ENCODE data around the gene EOGT.

The EOGT gene

DNA sequence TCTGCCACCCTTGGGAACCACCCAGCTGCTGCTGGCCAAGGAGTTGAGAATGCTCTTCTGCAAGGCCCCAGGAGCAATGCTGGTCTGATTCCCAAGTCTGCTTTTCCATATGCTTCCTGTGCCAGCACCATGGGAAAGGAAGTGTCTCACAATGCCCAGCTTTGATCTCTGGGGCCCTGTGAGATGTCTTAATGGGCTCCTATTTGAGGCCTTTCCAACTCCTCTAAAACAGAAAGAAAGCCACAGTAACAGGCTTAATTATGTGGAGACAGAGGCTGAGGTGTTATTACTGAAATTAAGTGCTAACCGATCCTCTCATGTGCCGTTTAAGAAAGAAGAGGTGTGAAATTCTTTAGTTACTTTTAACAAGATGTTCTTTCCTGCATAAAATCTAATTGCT, 4.5 kb downstream of the EOGT start:
- DNase-seq, result no peak

DNA sequence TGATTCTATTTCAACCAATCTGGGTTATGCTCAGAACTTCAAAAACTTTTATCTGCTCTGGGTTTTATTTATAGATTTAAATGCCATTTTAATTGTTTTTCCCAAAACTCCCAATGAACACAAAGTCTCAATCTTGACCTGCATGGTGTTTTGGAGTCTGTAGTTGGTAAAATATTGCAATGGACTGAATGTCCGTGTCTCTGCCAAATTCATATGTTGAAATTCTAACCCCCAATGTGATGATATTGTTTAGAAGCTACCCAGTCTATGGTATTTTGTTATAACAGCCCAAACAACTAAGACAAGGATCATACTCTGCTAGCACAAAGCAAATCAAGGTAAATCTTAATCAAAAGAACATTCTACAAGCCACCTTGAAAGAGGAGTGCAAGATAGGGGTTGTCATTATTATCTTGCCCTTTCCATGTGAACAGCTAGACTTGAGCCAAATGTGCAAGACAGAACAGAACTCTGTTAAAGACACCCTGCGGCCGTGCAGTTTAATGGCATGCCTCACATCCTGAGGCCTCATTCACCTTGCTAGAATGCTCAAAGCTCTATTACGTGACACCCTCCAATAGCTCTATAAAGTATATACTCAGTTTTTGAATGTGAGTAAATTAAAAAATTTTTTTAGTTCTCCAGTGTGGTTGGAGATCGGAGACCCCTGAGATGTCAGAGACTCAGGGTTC, 7.5 kb downstream of the EOGT start:
- DNase-seq, result no peak

DNA sequence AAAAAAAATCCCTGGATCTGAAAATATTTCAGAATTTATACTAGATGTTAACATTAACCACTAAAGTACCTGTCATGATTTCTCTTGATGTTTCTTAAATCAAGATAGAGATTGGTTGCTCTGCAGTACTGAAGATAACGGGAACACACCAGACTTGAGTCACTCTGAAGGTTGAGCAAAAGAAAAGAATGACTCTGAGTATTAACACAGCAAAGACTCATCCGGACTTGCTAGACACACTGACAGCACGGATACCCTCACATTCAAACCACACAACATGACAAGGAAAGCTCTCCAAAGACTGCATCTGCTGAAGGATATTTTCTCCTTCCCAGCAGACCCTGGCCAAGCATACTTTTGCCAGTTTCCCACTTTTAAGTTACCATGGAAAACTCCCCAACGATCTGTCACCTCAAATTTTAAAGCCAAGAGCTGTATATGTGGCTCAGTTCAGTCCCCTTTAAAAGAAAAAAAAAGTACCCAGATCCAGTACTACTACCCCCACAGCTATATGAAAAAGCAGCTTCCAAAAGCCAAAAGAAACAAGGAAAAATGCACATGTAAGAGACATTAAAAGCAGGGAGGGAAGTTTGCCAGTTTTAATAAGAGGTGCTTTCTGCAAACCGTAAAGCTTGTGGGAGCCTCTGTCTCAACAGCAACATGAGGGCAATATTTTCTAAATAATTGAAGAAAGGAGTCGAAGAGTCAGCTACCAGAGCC, 8.3 kb downstream of the EOGT start:
- no peak for DNase-seq

DNA sequence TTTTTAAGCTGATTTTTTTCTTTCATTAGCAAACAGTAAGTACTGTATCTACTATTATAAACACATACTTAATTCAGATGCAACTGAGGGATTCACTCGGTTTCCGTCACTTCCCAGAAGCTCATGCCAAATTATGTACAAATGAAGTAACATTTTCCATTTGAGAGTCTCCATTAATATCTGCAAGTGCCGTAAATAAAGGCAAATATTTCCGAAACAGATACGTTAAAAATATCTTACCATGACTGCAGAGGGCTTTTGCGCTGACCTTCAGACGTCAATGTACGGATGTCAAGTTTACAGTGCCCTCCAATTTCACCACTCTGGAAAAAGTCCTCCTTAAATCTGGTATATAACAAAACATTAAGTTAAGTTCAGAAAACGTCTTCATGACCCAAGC, 9.3 kb downstream of the EOGT start:
- no peak for DNase-seq

DNA sequence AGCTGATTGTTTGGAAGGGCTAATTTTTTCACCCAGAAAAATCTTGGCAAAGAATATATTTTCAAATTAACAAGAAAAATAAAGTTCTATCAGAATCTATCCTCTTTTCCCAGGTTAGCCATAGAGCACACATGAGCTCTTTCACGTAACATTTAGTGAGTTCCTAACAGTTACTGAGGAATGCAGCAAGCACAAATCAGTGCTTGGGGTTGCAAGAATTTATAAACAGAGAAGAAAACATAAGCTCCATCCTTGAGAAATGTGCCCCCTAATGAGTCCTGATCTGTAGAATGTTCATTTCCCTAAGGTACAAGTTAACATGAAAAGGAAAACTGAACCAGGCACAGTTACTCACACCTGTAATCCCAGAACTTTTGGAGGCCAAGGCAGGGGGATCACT, 13.9 kb downstream of the EOGT start:
- no peak for DNase-seq

DNA sequence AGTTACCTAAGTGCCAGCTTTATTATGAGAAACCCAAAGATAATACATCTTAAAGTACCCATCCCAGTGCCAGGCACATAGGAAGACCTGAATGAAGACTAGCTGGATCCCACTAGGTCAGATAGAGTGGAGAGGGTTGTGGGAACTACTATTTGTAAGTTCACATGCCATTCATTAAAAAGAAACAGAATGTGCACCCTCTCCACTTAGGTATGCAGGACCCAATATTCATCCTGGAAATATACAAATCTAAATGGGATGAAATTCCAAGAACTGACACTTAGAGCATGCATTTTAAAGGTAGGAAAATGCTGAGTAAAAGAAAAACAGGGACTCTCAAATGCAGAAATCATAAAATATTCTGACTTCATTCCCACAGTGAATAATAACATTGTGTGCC, 14.3 kb downstream of the EOGT start:
- no peak for DNase-seq

DNA sequence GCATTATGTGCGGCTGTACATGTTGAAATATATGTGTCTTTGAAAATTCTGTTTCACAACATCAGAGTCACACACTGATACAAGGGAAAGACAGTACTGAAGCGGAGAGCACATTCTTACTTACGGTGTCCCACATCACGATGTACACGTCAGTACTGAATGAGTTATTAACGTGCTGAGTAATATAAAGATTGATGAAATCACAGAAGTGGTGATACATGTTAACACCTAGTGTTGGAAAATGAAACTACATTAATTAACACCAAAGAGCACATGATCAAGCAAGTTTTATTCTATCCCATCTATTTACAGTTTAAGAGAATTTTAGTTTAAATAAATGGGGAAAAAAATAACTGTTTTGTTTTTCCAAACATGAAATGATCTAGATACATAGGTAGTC, 15.6 kb downstream of the EOGT start:
- DNase-seq, result no peak

DNA sequence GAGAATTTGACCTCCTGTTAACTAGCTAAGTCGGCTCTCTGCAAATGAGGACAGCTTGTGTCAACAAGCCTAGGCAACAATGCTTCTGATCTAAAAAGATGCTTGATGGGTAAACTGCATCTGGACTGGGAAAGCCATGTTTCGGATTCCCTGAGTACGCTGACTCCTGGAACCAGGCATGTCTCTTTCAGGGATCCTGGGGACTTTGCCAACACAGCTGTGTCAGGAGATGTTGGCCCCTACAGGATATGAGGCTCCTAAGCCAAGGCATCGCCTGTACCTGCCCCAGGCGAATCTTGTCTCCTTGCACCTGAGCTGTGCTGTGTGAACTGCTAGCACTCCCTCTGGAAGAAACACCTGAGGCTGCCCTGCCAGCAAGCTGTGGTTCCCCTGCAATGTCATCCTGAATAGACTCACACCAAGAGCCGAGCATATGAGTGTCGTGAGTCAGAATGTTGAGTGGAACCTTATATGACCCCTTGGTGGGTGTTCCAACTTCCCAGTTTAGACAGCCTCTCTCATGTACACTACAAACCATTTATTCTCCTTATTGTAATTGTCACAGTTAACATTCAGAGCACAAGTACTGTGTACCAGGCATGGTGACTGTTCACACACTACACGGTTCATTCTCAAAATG, 17.0 kb downstream of the EOGT start:
- DNase-seq, result no peak

DNA sequence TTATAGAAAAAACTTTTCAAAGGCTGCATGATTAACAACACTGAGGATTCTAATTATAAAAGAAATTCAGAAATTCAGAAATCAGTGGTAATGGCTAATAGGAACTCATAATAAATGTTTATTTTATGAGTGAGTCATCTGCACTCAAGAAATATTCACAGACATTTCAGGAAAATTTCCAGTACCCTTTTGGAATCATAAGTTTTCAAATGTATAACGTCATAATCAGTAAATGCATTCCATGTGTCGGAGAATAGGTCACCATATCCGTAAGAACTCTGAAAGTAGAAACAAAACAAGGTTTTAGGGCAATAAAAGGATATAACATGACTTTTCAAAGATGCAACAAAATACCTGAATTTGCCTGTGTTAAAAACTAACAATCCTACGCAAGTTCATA, 24.7 kb downstream of the EOGT start:
- no peak for DNase-seq

DNA sequence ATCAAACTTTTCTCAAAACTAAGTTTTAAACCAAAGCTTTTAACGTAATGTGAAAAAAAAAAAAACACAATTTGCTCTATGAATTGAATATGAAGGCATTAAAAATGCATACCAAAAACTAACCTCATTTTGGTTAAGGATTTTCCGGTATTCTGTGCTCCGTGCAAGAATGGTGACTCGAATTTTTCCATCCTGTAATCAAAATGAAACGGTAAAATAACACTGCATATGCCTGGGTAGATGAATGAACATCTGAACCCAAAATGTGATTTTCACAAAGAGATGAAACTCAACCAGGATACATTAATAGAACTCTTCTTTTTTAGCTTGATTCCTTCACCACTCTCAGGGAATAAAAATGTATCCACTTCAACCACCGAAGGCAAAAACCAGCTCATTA, 26.2 kb downstream of the EOGT start:
- no peak for DNase-seq

DNA sequence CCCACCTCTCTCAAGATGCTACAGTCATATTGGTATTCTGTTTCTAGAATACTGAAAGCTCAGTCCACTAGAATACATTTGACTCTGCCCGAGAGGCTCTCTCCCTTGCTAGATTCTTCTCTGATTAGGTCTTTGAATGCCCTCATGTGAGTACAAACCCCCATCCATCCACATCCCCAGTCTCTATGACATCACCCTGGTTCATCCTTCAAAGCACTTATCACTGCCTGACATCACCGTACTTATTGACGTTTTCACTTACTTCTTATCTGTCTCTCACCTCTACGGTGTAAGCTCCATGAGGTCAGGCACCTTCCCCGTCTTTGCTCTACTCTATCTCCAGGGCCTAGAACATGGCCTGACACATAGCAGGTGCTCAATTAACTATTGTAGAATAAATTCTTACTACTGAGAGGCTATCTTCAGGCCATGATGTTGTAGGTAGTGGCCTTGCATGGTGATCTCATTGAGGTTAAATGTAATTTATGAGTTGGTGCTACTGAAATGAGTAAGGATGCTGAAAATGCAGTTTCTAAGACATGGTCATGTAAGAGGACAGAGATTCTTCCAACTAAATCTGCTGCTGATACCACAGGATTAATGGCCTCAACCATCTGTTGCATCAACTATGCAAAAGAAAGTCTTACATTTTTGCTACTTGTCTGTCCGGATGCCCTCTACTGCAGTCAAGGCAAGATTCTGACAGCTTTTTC, 26.8 kb downstream of the EOGT start:
- no peak for DNase-seq

DNA sequence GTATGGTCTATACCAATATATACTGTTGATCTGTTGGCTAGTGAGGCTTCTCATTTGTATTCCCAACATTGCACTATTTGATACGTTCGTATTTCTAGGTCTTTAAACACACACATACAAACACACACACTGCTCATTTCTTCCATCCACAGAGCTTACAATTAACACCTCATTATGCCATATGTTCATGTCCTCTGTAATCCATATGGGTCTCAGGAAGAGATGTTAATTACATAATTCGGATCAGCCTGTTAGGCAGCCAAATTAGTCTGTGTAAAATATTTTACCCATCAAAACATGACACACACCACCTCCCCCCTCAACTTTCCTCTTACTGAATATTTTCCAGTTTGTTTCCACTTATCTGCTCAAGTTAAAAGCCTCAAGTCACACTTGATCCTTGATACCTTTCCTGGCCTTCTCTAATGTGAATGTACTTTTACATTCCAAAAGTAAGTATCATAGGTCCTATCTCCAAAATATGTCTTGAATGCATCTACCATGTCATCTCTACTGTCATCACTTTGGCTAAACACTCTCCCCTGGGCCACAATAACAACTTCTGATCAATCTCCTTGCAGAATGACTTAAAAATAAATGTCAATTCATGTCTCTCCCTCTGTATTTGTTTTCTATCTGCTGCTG, 28.2 kb downstream of the EOGT start:
- DNase-seq, result no peak

DNA sequence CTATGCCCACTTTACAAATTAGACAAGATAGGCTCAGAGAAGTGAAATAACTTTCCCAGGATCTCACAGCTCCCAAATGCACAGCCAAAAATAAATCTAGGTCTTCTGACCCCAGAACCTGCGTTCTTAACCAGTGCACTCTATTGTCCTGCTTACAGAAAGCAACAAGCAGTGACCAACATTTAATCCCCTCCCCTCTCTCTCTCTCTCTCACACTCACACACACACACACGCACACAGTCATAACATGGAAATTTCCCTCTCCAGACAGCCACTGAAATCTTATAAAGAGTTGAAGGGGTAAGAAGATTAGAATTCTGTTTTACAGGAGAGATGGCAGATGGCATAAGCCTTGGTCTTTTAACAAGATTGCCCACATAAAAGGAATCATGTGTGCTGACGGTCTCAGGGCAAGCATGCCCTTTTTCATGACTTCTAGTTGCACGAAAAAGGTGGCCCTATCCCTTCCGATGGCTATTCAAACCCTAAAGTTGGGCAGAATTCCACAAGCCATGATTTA, 29.4 kb downstream of the EOGT start:
- no peak for DNase-seq

DNA sequence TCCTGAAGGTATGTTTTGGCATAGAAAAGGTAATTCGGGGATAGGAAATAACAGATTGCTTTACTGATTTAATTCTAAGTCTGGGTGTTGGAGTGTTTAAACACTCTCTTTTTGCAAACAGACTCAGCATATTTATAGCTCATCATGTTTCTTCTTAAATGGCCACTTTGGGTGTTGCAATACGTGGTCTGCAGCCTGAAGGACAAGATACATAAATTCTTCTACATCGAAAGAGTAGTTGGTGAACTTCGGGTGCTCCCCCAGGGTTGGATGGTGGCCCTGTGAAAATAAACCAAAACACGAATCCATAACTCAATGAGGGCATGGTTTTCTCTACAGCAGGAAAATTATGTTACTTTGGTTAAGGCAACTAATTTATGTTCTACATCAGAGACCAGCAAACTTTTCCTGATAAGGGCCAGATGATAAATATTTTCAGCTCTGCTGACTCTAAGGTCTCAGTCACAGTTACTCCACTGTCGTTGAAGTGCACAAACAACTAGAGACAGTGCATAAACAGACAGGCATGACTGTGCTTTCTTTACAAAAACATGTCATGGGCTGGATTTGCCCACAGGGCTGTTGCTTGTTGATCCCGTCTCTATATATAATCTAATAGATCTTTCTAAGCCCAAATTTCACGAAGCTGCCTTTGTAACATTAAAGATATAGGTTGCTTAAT, 35.9 kb downstream of the EOGT start:
- DNase-seq, result no peak

DNA sequence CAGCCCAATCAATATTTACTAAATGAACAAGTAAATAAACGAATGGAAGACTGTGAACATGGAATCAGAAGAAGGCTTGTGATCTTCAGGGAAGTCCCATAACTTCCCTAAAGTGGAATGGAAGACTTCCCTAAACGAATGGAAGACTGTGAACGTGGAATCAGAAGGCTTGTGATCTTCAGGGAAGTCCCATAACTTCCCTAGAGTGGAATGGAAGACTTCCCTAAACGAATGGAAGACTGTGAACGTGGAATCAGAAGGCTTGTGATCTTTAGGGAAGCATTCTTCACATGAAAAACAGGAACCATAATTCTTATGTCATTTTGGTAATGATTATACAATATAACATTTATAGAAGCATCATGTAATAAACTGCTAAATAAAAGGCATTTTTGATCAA, 38.8 kb downstream of the EOGT start:
- DNase-seq, result no peak

DNA sequence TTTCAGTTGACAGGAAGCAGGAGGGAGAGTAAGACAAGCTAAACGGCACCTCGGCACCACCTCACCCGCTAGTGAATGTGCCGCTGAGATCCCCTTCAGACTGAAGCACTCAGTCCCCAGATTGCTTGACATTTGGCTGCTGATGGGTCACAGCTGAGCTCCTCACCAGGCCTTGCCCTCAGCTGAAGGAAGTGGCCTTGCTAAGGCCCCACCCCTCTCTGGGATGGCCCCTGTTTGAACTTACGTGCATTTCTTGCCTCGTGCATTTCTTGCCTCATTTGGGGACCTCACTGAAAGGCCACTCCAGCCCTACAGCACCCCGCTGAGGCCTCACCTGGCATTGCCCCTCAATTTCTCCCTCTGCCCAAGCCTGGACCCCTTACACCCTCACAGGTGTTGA, 39.8 kb downstream of the EOGT start:
- DNase-seq, result no peak

DNA sequence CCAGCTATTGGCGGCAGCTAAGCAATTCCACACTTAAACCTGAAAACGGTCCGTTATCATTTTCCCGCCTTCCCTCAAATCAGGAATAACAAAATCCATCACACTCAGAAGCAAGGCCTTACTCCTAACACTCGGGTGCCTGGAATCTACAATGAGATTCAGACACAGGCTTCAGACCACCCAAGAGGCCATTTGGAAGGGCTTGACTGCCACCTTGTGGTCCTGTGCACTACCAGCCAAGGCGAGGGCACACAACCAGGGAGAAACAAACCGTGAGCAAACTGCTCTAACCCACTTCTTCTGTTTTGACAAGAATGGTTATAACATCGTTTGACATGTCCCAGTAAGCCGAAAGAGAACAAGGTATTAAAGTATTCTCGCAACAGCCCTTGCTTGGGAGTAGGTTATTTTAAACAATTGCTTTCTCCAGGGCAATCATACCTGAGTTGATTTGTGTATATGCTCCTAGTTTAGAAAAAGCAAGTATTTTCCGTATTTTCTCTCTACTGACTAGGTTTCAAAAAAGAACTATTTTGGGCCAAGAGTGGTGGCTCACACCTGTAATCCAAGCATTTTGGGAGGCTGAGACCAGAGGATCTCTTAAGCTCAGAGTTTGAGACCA, 41.0 kb downstream of the EOGT start:
- DNase-seq, result peak; percentile 4

DNA sequence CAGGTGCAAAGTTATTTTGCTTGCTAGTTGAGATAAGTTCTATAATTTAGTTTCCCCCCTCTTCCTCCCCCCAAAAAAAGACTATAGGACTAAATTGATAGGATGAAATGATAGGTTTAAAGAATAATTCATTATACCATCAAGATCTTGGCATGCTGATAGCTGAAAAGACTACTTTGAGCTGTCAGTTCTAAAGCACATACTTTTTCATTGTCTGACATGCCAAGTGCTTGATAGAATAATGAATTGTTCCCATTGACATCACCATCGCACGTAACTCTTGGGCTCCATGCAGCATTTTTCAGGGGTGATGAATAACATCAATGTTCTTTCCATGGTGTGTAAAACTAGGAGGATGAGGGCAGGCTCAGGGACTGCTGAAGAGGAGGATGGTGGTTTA, 48.8 kb downstream of the EOGT start:
- DNase-seq, result no peak

DNA sequence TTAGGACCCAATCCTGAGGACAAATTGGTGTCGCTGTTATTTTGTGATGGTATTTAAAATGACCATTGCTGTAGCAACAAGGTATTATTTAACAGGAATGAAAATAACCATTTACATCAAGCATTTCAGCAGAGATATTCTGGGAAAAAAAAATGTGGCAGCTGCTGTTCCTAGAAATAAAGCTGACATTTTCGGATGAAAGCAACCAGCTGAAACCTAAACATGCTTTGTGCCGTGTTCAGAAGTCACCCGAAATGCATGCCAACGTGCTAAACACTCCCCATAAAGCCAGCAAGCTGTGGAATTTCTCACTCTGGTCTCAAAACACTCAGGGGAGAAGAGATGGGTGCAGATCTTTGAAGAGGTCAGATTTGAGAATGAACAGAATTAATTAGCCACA, 49.6 kb downstream of the EOGT start:
- DNase-seq, result no peak

DNA sequence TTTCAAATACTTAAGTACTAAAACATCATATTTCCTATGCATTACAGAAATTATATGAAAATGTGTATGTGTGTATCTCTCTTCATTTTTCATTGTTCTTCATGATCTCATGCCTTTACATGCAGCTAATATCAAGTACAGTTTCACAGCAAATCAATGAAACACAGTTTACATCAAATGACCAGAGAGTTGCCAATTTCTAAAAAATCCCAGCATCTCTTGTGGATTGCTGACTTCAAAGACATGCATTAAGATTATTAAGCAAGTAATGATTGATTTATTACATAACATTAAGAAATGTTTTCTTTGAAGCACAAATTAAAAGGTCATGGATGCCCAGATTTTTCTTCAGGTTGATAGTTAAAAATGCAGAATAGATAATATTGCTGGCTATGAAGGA, 50.1 kb downstream of the EOGT start:
- DNase-seq, result no peak

DNA sequence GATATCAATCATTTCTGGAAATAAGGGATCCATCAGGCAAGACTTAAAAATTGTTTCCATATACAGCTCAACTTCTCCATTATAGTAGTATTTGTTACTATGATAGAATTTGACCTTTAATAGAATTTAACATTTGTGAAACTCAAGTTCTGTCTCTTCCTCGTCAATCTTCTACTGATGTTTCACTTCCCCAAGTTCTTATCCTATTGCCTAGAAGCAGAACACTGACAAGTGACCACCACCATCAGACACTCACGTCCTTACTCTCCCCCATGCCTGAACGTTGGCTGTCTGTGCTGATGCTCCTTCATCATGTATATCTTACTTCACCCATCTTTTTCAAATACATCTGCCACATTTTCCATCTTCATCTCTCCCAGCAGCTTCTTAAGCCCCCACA, 54.6 kb downstream of the EOGT start:
- no peak for DNase-seq

DNA sequence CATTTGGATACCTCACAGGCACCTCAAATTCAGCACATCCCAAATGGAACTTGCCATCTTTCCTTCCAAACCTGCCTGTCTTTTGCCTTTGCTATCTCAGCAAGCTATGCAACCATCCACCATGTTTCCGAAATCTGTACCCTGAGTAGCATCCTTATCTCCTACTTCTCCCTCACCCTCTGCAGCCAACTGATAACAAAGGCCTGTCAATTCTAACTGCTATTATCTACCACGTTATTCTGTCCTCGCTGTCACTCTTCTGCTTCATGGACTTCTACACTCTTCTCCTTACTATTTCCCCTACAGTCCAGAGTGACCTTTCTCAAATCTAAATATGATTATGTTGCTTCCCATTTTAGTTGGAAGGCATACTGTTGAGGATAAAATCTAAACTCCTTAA, 55.6 kb downstream of the EOGT start:
- DNase-seq, result no peak
